DOHH2 (cell line): ENCODE measurements around the gene DNAJB4.

ENCODE experiments used
- H3F3A ChIP-seq: fragments of 200-600 bp; sonication (generic), shearing (Covaris generic); 2 replicates; pipeline ENCODE4 v1.6.0; 2016; ENCODE audit warnings: antibody characterized with exemption, mild to moderate bottlenecking; ENCODE audit not compliant: control insufficient read depth, insufficient read depth
- H3K27ac ChIP-seq: fragments of 200-600 bp; sonication (generic); 2 replicates; pipeline ENCODE4 v1.5.1; 2014; ENCODE audit warnings: low read depth, mild to moderate bottlenecking, low read length, moderate library complexity
- H3K27me3 ChIP-seq: fragments of 200-600 bp; sonication (generic); 2 replicates; pipeline ENCODE4 v1.6.1; 2014; ENCODE audit warnings: mild to moderate bottlenecking, low read length, mixed read lengths; ENCODE audit not compliant: control insufficient read depth
- H3K36me3 ChIP-seq: fragments of 200-600 bp; sonication (generic); 2 replicates; pipeline ENCODE4 v1.6.1; 2014; ENCODE audit warnings: mild to moderate bottlenecking, low read length, moderate library complexity, mixed read lengths; ENCODE audit not compliant: control insufficient read depth
- H3K4me1 ChIP-seq: fragments of 200-600 bp; sonication (generic); 2 replicates; pipeline ENCODE4 v1.6.1; 2014; ENCODE audit warnings: mild to moderate bottlenecking, low read length, mixed read lengths; ENCODE audit not compliant: control insufficient read depth
- H3K4me2 ChIP-seq: fragments of 200-600 bp; sonication (generic); 2 replicates; pipeline ENCODE4 v1.6.0; 2014; ENCODE audit warnings: mild to moderate bottlenecking, low read length, moderate library complexity
- H3K4me3 ChIP-seq: fragments of 200-600 bp; sonication (generic); 2 replicates; pipeline ENCODE4 v1.5.1; 2014; ENCODE audit warnings: mild to moderate bottlenecking, low read length, mixed read lengths
- H3K79me2 ChIP-seq: fragments of 200-600 bp; sonication (generic); 2 replicates; pipeline ENCODE4 v1.6.1; 2014; ENCODE audit warnings: mild to moderate bottlenecking, low read length, mixed read lengths; ENCODE audit not compliant: control insufficient read depth
- H3K9me2 ChIP-seq: fragments of 200-600 bp; sonication (generic); replicated peaks from 2 replicates; pipeline ENCODE4 v1.6.1; 2014; ENCODE audit warnings: mild to moderate bottlenecking, low read length, mixed read lengths; ENCODE audit not compliant: control insufficient read depth
- H3K9me3 ChIP-seq: fragments of 200-600 bp; sonication (generic); 2 replicates; pipeline ENCODE4 v1.6.1; 2014; ENCODE audit warnings: antibody characterized with exemption, low read length, mixed read lengths; ENCODE audit not compliant: control insufficient read depth, insufficient read depth
- H4K20me1 ChIP-seq: fragments of 200-600 bp; sonication (generic); 2 replicates; pipeline ENCODE4 v1.6.0; 2014; ENCODE audit warnings: low read depth, mild to moderate bottlenecking, antibody characterized with exemption, low read length, moderate library complexity; ENCODE audit not compliant: control insufficient read depth, insufficient read depth
- CTCF ChIP-seq: fragments of 200-600 bp; sonication (generic); IDR thresholded peaks from one replicate; pipeline ENCODE4 v1.5.1; 2014; ENCODE audit warnings: antibody characterized with exemption, mild to moderate bottlenecking, low read depth, low read length; ENCODE audit not compliant: poor library complexity, severe bottlenecking
- EZH2phosphoT487 ChIP-seq: fragments of 200-600 bp; sonication (generic); IDR thresholded peaks from 2 replicates; pipeline ENCODE4 v1.6.1; 2017; ENCODE audit warnings: borderline replicate concordance, mild to moderate bottlenecking, antibody characterized with exemption, low read length, moderate library complexity, mixed read lengths

The DNAJB4 gene

GRCh38 chr1:78009836-78010235, 5.1 kb downstream of the DNAJB4 start:
- Histone ChIP-seq H4K20me1 (no peaks in the 10 kb centered on the region), H3K27me3 (no peaks in the 10 kb centered on the region), H3K27ac (no peak overlapping the region), H3K36me3 (peaks cover 3% of the 10 kb centered on the region; the same call in 1 of the 2 replicates), H3K4me3 (no peak overlapping the region), H3F3A (no peaks in the 10 kb centered on the region; the same call in 1 of the 2 replicates), H3K79me2 (peaks cover 22% of the 10 kb centered on the region), H3K9me2 (no peaks in the 10 kb centered on the region), H3K9me3 (no peaks in the 10 kb centered on the region), H3K4me2 (no peak overlapping the region), H3K4me1 (peaks cover 10% of the 10 kb centered on the region)
- TF ChIP-seq EZH2phosphoT487 (no peak), CTCF (no peak)

GRCh38 chr1:78011050-78011449, 6.3 kb downstream of the DNAJB4 start:
- H3K79me2 ChIP-seq: peaks cover 12% of the 10 kb centered on the region
- TF ChIP-seq EZH2phosphoT487 (no peak), CTCF (no peak)

GRCh38 chr1:78015148-78015547, 10.4 kb downstream of the DNAJB4 start:
- H3K36me3 ChIP-seq: peaks cover 3% of the 10 kb centered on the region; the same call in 1 of the 2 replicates
- no peaks in the 10 kb centered on the region for H3K4me1 ChIP-seq
- H3K9me3 ChIP-seq: no peaks in the 10 kb centered on the region
- H3K4me3 ChIP-seq: no peak overlapping the region
- no peak overlapping the region for H3K4me2 ChIP-seq
- no peaks in the 10 kb centered on the region for H3K79me2 ChIP-seq
- H3K27me3 ChIP-seq: no peaks in the 10 kb centered on the region
- H3F3A ChIP-seq: no peaks in the 10 kb centered on the region
- no peak overlapping the region for H3K27ac ChIP-seq
- H4K20me1 ChIP-seq: no peaks in the 10 kb centered on the region
- TF ChIP-seq CTCF (no peak), EZH2phosphoT487 (no peak)
- no peaks in the 10 kb centered on the region for H3K9me2 ChIP-seq

More at GRCh38 chr1:78011050-78011449, 6.3 kb downstream of the DNAJB4 start:
- Histone ChIP-seq H4K20me1 (no peaks in the 10 kb centered on the region), H3K4me1 (peaks cover 9% of the 10 kb centered on the region), H3K9me2 (no peaks in the 10 kb centered on the region), H3K36me3 (peaks cover 3% of the 10 kb centered on the region; the same call in 1 of the 2 replicates), H3K27ac (no peak overlapping the region), H3K9me3 (no peaks in the 10 kb centered on the region), H3K4me3 (no peak overlapping the region), H3K4me2 (no peak overlapping the region), H3K27me3 (no peaks in the 10 kb centered on the region), H3F3A (no peaks in the 10 kb centered on the region)
